ENCODE measurements around the gene FATE1.

The FATE1 gene

GRCh38 chrX:151729056-151729725, 13.4 kb downstream of the FATE1 start:
- Histone ChIP-seq H3K9ac (ENCODE audit: low read length) (no peak overlapping the region), H3K4me3 (ENCODE audit: low read length) (no peak overlapping the region), H3K9me3 (ENCODE audit: control insufficient read depth, low read length) (no peaks in the 10 kb centered on the region), H3K4me1 (ENCODE audit: control insufficient read depth, insufficient read depth, low read length) (no peaks in the 10 kb centered on the region), H3K27me3 (ENCODE audit: control insufficient read depth, insufficient read depth, low read length) (no peaks in the 10 kb centered on the region), H3K36me3 (ENCODE audit: control insufficient read depth, insufficient read depth, low read length) (no peaks in the 10 kb centered on the region)

GRCh38 chrX:151734446-151734845, 18.6 kb downstream of the FATE1 start, which contains the start of gene CNGA2:
Gene CNGA2 (plus strand): TSS chrX:151734746. CDS start chrX:151738484, 3,738 bp downstream.
- Histone ChIP-seq H3K27me3 (ENCODE audit: control insufficient read depth, insufficient read depth, low read length) (no peaks in the 10 kb centered on the region), H3K9ac (ENCODE audit: low read length) (no peak within 1 kb of the TSS), H3K9me3 (ENCODE audit: control insufficient read depth, low read length) (no peaks in the 10 kb centered on the region), H3K4me3 (ENCODE audit: low read length) (no peak within 1 kb of the TSS), H3K4me1 (ENCODE audit: control insufficient read depth, insufficient read depth, low read length) (no peaks in the 10 kb centered on the region), H3K36me3 (ENCODE audit: control insufficient read depth, insufficient read depth, low read length) (no peaks in the 10 kb centered on the region)

- Histone ChIP-seq H3K9ac (ENCODE audit: low read length) (no peak overlapping the region), H3K9me3 (ENCODE audit: control insufficient read depth, low read length) (no peaks in the 10 kb centered on the region), H3K27me3 (ENCODE audit: control insufficient read depth, insufficient read depth, low read length) (no peaks in the 10 kb centered on the region), H3K4me1 (ENCODE audit: control insufficient read depth, insufficient read depth, low read length) (no peaks in the 10 kb centered on the region), H3K4me3 (ENCODE audit: low read length) (no peak overlapping the region), H3K36me3 (ENCODE audit: control insufficient read depth, insufficient read depth, low read length) (no peaks in the 10 kb centered on the region)
Observed at GRCh38 chrX:151735219-151735618, 19.4 kb downstream of the FATE1 start.

- H3K4me3 ChIP-seq (ENCODE audit: low read length): no peak overlapping the region
- no peaks in the 10 kb centered on the region for H3K27me3 ChIP-seq (ENCODE audit: control insufficient read depth, insufficient read depth, low read length)
- no peaks in the 10 kb centered on the region for H3K9me3 ChIP-seq (ENCODE audit: control insufficient read depth, low read length)
- H3K36me3 ChIP-seq (ENCODE audit: control insufficient read depth, insufficient read depth, low read length): no peaks in the 10 kb centered on the region
- H3K9ac ChIP-seq (ENCODE audit: low read length): no peak overlapping the region
- H3K4me1 ChIP-seq (ENCODE audit: control insufficient read depth, insufficient read depth, low read length): no peaks in the 10 kb centered on the region
Observed at GRCh38 chrX:151736685-151737084, 20.9 kb downstream of the FATE1 start.

GRCh38 chrX:151737494-151737893, 21.7 kb downstream of the FATE1 start:
- no peak overlapping the region for H3K4me3 ChIP-seq (ENCODE audit: low read length)
- H3K36me3 ChIP-seq (ENCODE audit: control insufficient read depth, insufficient read depth, low read length): no peaks in the 10 kb centered on the region
- no peaks in the 10 kb centered on the region for H3K9me3 ChIP-seq (ENCODE audit: control insufficient read depth, low read length)
- H3K4me1 ChIP-seq (ENCODE audit: control insufficient read depth, insufficient read depth, low read length): no peaks in the 10 kb centered on the region
- H3K9ac ChIP-seq (ENCODE audit: low read length): no peak overlapping the region
- H3K27me3 ChIP-seq (ENCODE audit: control insufficient read depth, insufficient read depth, low read length): no peaks in the 10 kb centered on the region

- Histone ChIP-seq H3K36me3 (ENCODE audit: control insufficient read depth, insufficient read depth, low read length) (no peaks in the 10 kb centered on the region), H3K4me1 (ENCODE audit: control insufficient read depth, insufficient read depth, low read length) (no peaks in the 10 kb centered on the region), H3K4me3 (ENCODE audit: low read length) (no peak overlapping the region), H3K9ac (ENCODE audit: low read length) (no peak overlapping the region), H3K27me3 (ENCODE audit: control insufficient read depth, insufficient read depth, low read length) (no peaks in the 10 kb centered on the region), H3K9me3 (ENCODE audit: control insufficient read depth, low read length) (no peaks in the 10 kb centered on the region)
Observed at GRCh38 chrX:151738751-151739150, 22.9 kb downstream of the FATE1 start.

- H3K27me3 ChIP-seq (ENCODE audit: control insufficient read depth, insufficient read depth, low read length): no peaks in the 10 kb centered on the region
- H3K4me1 ChIP-seq (ENCODE audit: control insufficient read depth, insufficient read depth, low read length): no peaks in the 10 kb centered on the region
- no peaks in the 10 kb centered on the region for H3K9me3 ChIP-seq (ENCODE audit: control insufficient read depth, low read length)
- H3K9ac ChIP-seq (ENCODE audit: low read length): no peak overlapping the region
- H3K36me3 ChIP-seq (ENCODE audit: control insufficient read depth, insufficient read depth, low read length): no peaks in the 10 kb centered on the region
- no peak overlapping the region for H3K4me3 ChIP-seq (ENCODE audit: low read length)
Observed at GRCh38 chrX:151741606-151742005, 25.8 kb downstream of the FATE1 start.

- Histone ChIP-seq H3K36me3 (ENCODE audit: control insufficient read depth, insufficient read depth, low read length) (no peaks in the 10 kb centered on the region), H3K9me3 (ENCODE audit: control insufficient read depth, low read length) (no peaks in the 10 kb centered on the region), H3K4me3 (ENCODE audit: low read length) (no peak overlapping the region), H3K9ac (ENCODE audit: low read length) (no peak overlapping the region), H3K4me1 (ENCODE audit: control insufficient read depth, insufficient read depth, low read length) (no peaks in the 10 kb centered on the region), H3K27me3 (ENCODE audit: control insufficient read depth, insufficient read depth, low read length) (no peaks in the 10 kb centered on the region)
Observed at GRCh38 chrX:151742311-151742710, 26.5 kb downstream of the FATE1 start.

- Histone ChIP-seq H3K9me3 (ENCODE audit: control insufficient read depth, low read length) (no peaks in the 10 kb centered on the region), H3K36me3 (ENCODE audit: control insufficient read depth, insufficient read depth, low read length) (no peaks in the 10 kb centered on the region), H3K4me3 (ENCODE audit: low read length) (no peak overlapping the region), H3K4me1 (ENCODE audit: control insufficient read depth, insufficient read depth, low read length) (no peaks in the 10 kb centered on the region), H3K27me3 (ENCODE audit: control insufficient read depth, insufficient read depth, low read length) (no peaks in the 10 kb centered on the region), H3K9ac (ENCODE audit: low read length) (no peak overlapping the region)
Observed at GRCh38 chrX:151743651-151744470, 28.0 kb downstream of the FATE1 start.

GRCh38 chrX:151745651-151746050, 29.8 kb downstream of the FATE1 start:
- no peaks in the 10 kb centered on the region for H3K4me1 ChIP-seq (ENCODE audit: control insufficient read depth, insufficient read depth, low read length)
- H3K36me3 ChIP-seq (ENCODE audit: control insufficient read depth, insufficient read depth, low read length): no peaks in the 10 kb centered on the region
- H3K27me3 ChIP-seq (ENCODE audit: control insufficient read depth, insufficient read depth, low read length): no peaks in the 10 kb centered on the region
- no peak overlapping the region for H3K9ac ChIP-seq (ENCODE audit: low read length)
- no peaks in the 10 kb centered on the region for H3K9me3 ChIP-seq (ENCODE audit: control insufficient read depth, low read length)
- H3K4me3 ChIP-seq (ENCODE audit: low read length): no peak overlapping the region

GRCh38 chrX:151746502-151746901, 30.7 kb downstream of the FATE1 start:
- Histone ChIP-seq H3K9ac (ENCODE audit: low read length) (no peak overlapping the region), H3K27me3 (ENCODE audit: control insufficient read depth, insufficient read depth, low read length) (no peaks in the 10 kb centered on the region), H3K4me1 (ENCODE audit: control insufficient read depth, insufficient read depth, low read length) (no peaks in the 10 kb centered on the region), H3K36me3 (ENCODE audit: control insufficient read depth, insufficient read depth, low read length) (no peaks in the 10 kb centered on the region), H3K4me3 (ENCODE audit: low read length) (no peak overlapping the region), H3K9me3 (ENCODE audit: control insufficient read depth, low read length) (no peaks in the 10 kb centered on the region)

GRCh38 chrX:151750511-151750910, 34.7 kb downstream of the FATE1 start:
- Histone ChIP-seq H3K4me1 (ENCODE audit: control insufficient read depth, insufficient read depth, low read length) (no peaks in the 10 kb centered on the region), H3K36me3 (ENCODE audit: control insufficient read depth, insufficient read depth, low read length) (no peaks in the 10 kb centered on the region), H3K4me3 (ENCODE audit: low read length) (no peak overlapping the region), H3K9ac (ENCODE audit: low read length) (no peak overlapping the region), H3K27me3 (ENCODE audit: control insufficient read depth, insufficient read depth, low read length) (no peaks in the 10 kb centered on the region), H3K9me3 (ENCODE audit: control insufficient read depth, low read length) (no peaks in the 10 kb centered on the region)

Measured in mucosa of stomach (tissue), 1 donor.